WTC11 (cell line): Measurements from ENCODE around the gene DIP2A. TPM values are rescaled to one million over a fixed set of nuclear protein-coding genes. Genes with fewer than 3 reads are reported as not detected.

Experiments
- ATAC-seq: fragments of 200-7000 bp; cut with Tn5 transposase; 2 replicates; pipeline ENCODE4 v1.10.0; 2021; ENCODE audit warnings: mild to moderate bottlenecking, moderate library complexity
- CTCF ChIA-PET: fragments of 300-600 bp; sonication (Branson Sonifier 250); formaldehyde crosslinking; loops from one replicate; lab custom pipeline; 2021; ENCODE audit warnings: antibody characterized with exemption; lab: Charles Lee
- POLR2A ChIA-PET: fragments of 350-600 bp; sonication (Branson Sonifier 250); formaldehyde crosslinking; loops from one replicate; lab custom pipeline; 2021; ENCODE audit warnings: antibody characterized with exemption; lab: Charles Lee
- DNase-seq: peaks from one replicate; pipeline ENCODE4 v3.0.0; 2021; ENCODE audit warnings: low spot score
- H3K27ac Mint-ChIP-seq: 2 replicates; pipeline ENCODE4 v1.8.0; 2021; ENCODE audit warnings: mixed read lengths
- H3K27me3 Mint-ChIP-seq: 2 replicates; pipeline ENCODE4 v1.8.0; 2021; ENCODE audit warnings: low read depth, mild to moderate bottlenecking, moderate library complexity, mixed read lengths
- H3K36me3 Mint-ChIP-seq: 2 replicates; pipeline ENCODE4 v1.8.0; 2021; ENCODE audit warnings: mixed read lengths
- H3K4me1 Mint-ChIP-seq: 2 replicates; pipeline ENCODE4 v1.8.0; 2022; ENCODE audit warnings: mixed read lengths
- H3K4me3 Mint-ChIP-seq: 2 replicates; pipeline ENCODE4 v1.8.0; 2021; ENCODE audit warnings: mild to moderate bottlenecking, moderate library complexity, mixed read lengths
- H3K9me3 Mint-ChIP-seq: 2 replicates; pipeline ENCODE4 v1.8.0; 2021; ENCODE audit warnings: mixed read lengths
- AFF4 ChIP-seq: sonication (generic); formaldehyde crosslinking; IDR thresholded peaks from 2 replicates; pipeline ENCODE4 v1.8.1; 2023; ENCODE audit warnings: mild to moderate bottlenecking, missing genetic modification reagents, borderline replicate concordance
- ATF1 ChIP-seq: sonication (generic); formaldehyde crosslinking; IDR thresholded peaks from 2 replicates; pipeline ENCODE4 v1.8.1; 2023; ENCODE audit warnings: mild to moderate bottlenecking, moderate library complexity, missing genetic modification reagents
- FOXP1 ChIP-seq: sonication (generic); formaldehyde crosslinking; IDR thresholded peaks from 2 replicates; pipeline ENCODE4 v1.8.0; 2022; ENCODE audit warnings: missing genetic modification reagents, mild to moderate bottlenecking, moderate library complexity, borderline replicate concordance
- KAT7 ChIP-seq: sonication (generic); formaldehyde crosslinking; IDR thresholded peaks from 2 replicates; pipeline ENCODE4 v1.8.1; 2023; ENCODE audit warnings: missing genetic modification reagents, mild to moderate bottlenecking, borderline replicate concordance
- MLX ChIP-seq: sonication (generic); formaldehyde crosslinking; IDR thresholded peaks from 2 replicates; pipeline ENCODE4 v1.8.1; 2023; ENCODE audit warnings: mild to moderate bottlenecking, missing genetic modification reagents, moderate library complexity
- OVOL2 ChIP-seq: fragments of 250-450 bp; sonication (Bioruptor Pico); IDR thresholded peaks from 2 replicates; pipeline ENCODE4 v1.9.0; 2021; ENCODE audit warnings: mild to moderate bottlenecking, borderline replicate concordance
- SMAD3 ChIP-seq: sonication (generic); formaldehyde crosslinking; IDR thresholded peaks from 2 replicates; pipeline ENCODE4 v1.8.0; 2022; ENCODE audit warnings: missing genetic modification reagents, mild to moderate bottlenecking, borderline replicate concordance
- ZBTB21 ChIP-seq: sonication (generic); formaldehyde crosslinking; IDR thresholded peaks from 2 replicates; pipeline ENCODE4 v1.8.1; 2023; ENCODE audit warnings: mild to moderate bottlenecking, missing genetic modification reagents, borderline replicate concordance
- ZNF263 ChIP-seq: sonication (generic); formaldehyde crosslinking; IDR thresholded peaks from 2 replicates; pipeline ENCODE4 v1.8.1; 2022; ENCODE audit warnings: low read depth, mild to moderate bottlenecking, moderate library complexity, missing genetic modification reagents
- ZNF423 ChIP-seq: fragments of 250-450 bp; sonication (Bioruptor Pico); IDR thresholded peaks from 2 replicates; pipeline ENCODE4 v2.1.2; 2022; ENCODE audit warnings: mild to moderate bottlenecking, moderate library complexity
- total RNA-seq: library from RNA; stranded (reverse); gene quantifications from 3 replicates; pipeline ENCODE4 v1.2.3, GENCODE V29; 2021
- TF ChIP-seq, protein P1 (sequence below): fragments of 250-450 bp; sonication (Bioruptor Pico); IDR thresholded peaks from 2 replicates; pipeline ENCODE4 v2.1.2; 2022; ENCODE audit warnings: mild to moderate bottlenecking, moderate library complexity
- TF ChIP-seq, protein P2 (sequence below): sonication (generic); formaldehyde crosslinking; IDR thresholded peaks from 2 replicates; pipeline ENCODE4 v1.8.0; 2022; ENCODE audit warnings: mild to moderate bottlenecking, missing genetic modification reagents
- TF ChIP-seq, protein P3 (sequence below): sonication (generic); formaldehyde crosslinking; IDR thresholded peaks from 2 replicates; pipeline ENCODE4 v1.8.1; 2022; ENCODE audit warnings: low read depth, missing genetic modification reagents, borderline replicate concordance
- TF ChIP-seq, protein P4 (sequence below): fragments of 250-450 bp; sonication (Bioruptor Pico); conservative IDR thresholded peaks from 2 replicates; pipeline ENCODE4 v1.9.0; 2021; ENCODE audit warnings: mild to moderate bottlenecking

The DIP2A gene
- total RNA-seq, 1 experiment from 2014 or later = 39.4 TPM

DNA sequence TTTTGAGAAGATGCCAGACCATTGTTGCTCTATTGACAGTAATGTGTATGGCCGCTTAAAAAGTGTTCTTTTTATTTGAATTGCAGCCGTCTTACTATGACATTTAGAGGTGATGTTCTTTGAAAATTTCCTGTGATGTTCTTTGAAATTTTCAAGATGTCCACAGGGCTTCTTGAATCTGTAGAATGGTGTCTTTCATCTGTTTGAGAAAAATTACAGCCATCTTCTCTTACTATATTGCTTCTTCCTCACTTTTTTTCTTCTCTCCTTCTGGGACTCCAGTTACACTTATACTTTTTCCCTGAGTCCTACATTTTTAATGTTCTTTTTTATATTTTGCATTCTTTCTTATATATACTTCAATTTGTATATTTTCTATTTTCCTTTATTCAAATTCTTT is 57.4 kb downstream of the DIP2A start (continued):
- TF ChIP-seq MLX (CRISPR knock-in tag) = no peak
- TF ChIP-seq, protein P1, sequence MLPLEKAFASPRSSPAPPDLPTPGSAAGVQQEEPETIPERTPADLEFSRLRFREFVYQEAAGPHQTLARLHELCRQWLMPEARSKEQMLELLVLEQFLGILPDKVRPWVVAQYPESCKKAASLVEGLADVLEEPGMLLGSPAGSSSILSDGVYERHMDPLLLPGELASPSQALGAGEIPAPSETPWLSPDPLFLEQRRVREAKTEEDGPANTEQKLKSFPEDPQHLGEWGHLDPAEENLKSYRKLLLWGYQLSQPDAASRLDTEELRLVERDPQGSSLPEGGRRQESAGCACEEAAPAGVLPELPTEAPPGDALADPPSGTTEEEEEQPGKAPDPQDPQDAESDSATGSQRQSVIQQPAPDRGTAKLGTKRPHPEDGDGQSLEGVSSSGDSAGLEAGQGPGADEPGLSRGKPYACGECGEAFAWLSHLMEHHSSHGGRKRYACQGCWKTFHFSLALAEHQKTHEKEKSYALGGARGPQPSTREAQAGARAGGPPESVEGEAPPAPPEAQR (CRISPR knock-in tag) = no peak
- TF ChIP-seq OVOL2 = no peak
- no peak for TF ChIP-seq ZNF423

DNA sequence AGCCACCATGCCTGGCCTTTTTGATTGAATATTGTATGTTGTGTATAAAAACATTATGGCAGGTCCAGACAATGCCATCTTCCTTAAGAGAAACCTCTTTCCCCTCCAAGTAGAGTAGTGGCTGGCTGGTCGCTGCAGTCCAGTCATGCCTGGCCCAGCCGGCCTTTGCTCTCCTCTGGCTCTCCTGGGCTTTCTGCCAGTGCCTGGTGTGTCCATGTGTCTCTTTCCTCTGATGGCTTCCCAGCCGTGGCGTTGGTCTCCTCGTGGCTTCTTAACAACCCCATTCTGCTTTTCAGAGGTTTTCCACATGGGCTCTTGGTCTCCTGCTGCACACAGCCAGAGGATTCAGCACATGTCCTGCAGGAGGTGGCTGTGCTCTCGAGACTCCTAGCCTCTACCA is 58.7 kb downstream of the DIP2A start:
- Mint-ChIP-seq H3K27me3 (no peaks in the 10 kb centered on the region), H3K4me1 (no peaks in the 10 kb centered on the region), H3K9me3 (no peaks in the 10 kb centered on the region; the same call in 1 of the 2 replicates), H3K36me3 (peaks cover 27% of the 10 kb centered on the region), H3K4me3 (no peak overlapping the region), H3K27ac (no peak overlapping the region)
- POLR2A ChIA-PET = no interaction called here
- no peak for DNase-seq
- CTCF ChIA-PET = no interaction called here
- no peak for ATAC-seq
- no peak for TF ChIP-seq ZNF263 (CRISPR knock-in tag)
- TF ChIP-seq AFF4 (CRISPR knock-in tag) = no peak
- TF ChIP-seq, protein P2, sequence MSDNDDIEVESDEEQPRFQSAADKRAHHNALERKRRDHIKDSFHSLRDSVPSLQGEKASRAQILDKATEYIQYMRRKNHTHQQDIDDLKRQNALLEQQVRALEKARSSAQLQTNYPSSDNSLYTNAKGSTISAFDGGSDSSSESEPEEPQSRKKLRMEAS (CRISPR knock-in tag) = no peak
- TF ChIP-seq ZBTB21 = no peak
- TF ChIP-seq ATF1 = no peak
- TF ChIP-seq, protein P3, sequence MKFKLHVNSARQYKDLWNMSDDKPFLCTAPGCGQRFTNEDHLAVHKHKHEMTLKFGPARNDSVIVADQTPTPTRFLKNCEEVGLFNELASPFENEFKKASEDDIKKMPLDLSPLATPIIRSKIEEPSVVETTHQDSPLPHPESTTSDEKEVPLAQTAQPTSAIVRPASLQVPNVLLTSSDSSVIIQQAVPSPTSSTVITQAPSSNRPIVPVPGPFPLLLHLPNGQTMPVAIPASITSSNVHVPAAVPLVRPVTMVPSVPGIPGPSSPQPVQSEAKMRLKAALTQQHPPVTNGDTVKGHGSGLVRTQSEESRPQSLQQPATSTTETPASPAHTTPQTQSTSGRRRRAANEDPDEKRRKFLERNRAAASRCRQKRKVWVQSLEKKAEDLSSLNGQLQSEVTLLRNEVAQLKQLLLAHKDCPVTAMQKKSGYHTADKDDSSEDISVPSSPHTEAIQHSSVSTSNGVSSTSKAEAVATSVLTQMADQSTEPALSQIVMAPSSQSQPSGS = no peak
- TF ChIP-seq SMAD3 (CRISPR knock-in tag) = no peak
- TF ChIP-seq KAT7 (CRISPR knock-in tag) = no peak
- TF ChIP-seq, protein P1 (CRISPR knock-in tag) = no peak
- TF ChIP-seq, protein P4, sequence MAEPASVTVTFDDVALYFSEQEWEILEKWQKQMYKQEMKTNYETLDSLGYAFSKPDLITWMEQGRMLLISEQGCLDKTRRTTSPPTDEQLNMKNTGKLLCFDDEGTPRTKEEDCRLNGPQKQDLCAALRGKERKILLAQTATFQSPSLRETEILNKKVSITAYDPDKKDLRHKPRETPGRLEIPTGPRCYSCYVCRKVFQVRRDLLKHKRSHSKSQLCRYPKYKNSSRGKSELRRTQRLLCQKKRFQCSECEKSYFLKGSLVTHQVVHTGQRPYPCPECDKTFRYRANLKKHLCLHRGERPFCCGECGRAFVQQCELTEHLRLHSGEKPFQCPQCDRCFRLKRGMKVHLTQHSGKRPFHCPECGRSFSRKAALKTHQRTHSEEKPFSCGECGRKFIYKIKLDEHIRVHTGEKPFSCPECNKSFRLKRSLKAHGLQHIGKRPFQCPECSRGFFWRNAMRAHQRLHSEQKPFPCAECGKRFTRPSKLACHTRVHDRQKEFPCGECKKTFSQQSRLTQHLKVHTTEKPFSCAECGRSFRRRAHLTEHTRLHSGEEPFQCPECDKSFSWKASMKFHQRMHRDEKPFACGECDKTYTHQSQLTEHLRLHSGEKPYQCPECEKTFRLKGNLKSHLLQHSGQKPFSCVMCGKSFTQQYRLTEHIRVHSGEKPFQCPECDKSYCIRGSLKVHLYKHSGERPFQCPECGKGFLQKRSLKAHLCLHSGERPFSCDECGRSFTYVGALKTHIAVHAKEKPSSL (CRISPR knock-in tag) = no peak
- no peak for TF ChIP-seq FOXP1 (CRISPR knock-in tag)
- TF ChIP-seq, all 79 proteins: peak for 0
